Natural killer cell treated with Interleukin-12 subunit alpha and Interleukin-12 subunit beta and Interleukin-15 and Interleukin-18, amount 100 ng/mL, for 72 hours (primary cell): ENCODE results near the gene NOXA1. TPM values are rescaled to one million over a fixed set of nuclear protein-coding genes. Genes with fewer than 3 reads are reported as not detected.

Experiments
- ATAC-seq, 2 donors: fragments of 150-1000 bp; cut with Tn5 transposase in 1 of 2; sonication (Bioruptor Pico), chemical (Tn5 transposase) in 1 of 2; 2 replicates each; pipeline ENCODE4 v1.10.0; 2021
- DNase-seq: peaks from one replicate; pipeline ENCODE4 v3.0.0; 2022; ENCODE audit warnings: low spot score
- H3K27ac Mint-ChIP-seq, 2 donors: 1 replicate in 1 of 2; 2 replicates in 1 of 2; pipeline ENCODE4 v1.8.0; 2022; ENCODE audit warnings: mixed read lengths in 2 of 2, mild to moderate bottlenecking in 1 of 2, moderate library complexity in 1 of 2
- H3K27me3 Mint-ChIP-seq, 2 donors: 1 replicate in 1 of 2; 2 replicates in 1 of 2; pipeline ENCODE4 v1.8.0; 2022; ENCODE audit warnings: mixed read lengths in 2 of 2
- H3K36me3 Mint-ChIP-seq: one replicate; pipeline ENCODE4 v1.8.0; 2022; ENCODE audit warnings: mixed read lengths
- H3K4me1 Mint-ChIP-seq, 2 donors: 1 replicate in 1 of 2; 2 replicates in 1 of 2; pipeline ENCODE4 v1.8.0; 2022; ENCODE audit warnings: low read depth in 2 of 2, mixed read lengths in 2 of 2, mild to moderate bottlenecking in 1 of 2
- H3K4me3 Mint-ChIP-seq: one replicate; pipeline ENCODE4 v1.8.0; 2022; ENCODE audit warnings: mixed read lengths
- H3K9me3 Mint-ChIP-seq: 2 replicates; pipeline ENCODE4 v1.8.0; 2022; ENCODE audit warnings: mixed read lengths
- total RNA-seq, 2 donors: library from RNA; stranded (reverse); gene quantifications; one replicate each; pipeline ENCODE4 v1.2.3, GENCODE V29; 2022

NOXA1 gene
- total RNA-seq, 2 donors from 2014 or later: 0.33 to 0.62 TPM

- no peak overlapping the region for H3K4me3 Mint-ChIP-seq
- no peaks in the 10 kb centered on the region for H3K36me3 Mint-ChIP-seq
- ATAC-seq (peak; percentile 8 to 19), DNase-seq (no peak)
- no peak overlapping the region for H3K27ac Mint-ChIP-seq
- no peaks in the 10 kb centered on the region for H3K27me3 Mint-ChIP-seq
- no peaks in the 10 kb centered on the region for H3K9me3 Mint-ChIP-seq
- H3K4me1 Mint-ChIP-seq: peaks cover 0 to 11% of the 10 kb centered on the region in 2 donors
Measured at GRCh38 chr9:137458194-137459151, 35.3 kb downstream of the NOXA1 start.

- peak; percentile 89 to 93 for ATAC-seq
- H3K36me3 Mint-ChIP-seq: no peaks in the 10 kb centered on the region
- peak within 1 kb of the TSS; percentile 36 for H3K4me3 Mint-ChIP-seq
- H3K9me3 Mint-ChIP-seq: no peaks in the 10 kb centered on the region
- peak within 1 kb of the TSS in 1 of 2 donors; percentile 33 for H3K27ac Mint-ChIP-seq
- DNase-seq: peak; percentile 95
- H3K4me1 Mint-ChIP-seq: peaks cover 0 to 11% of the 10 kb centered on the region in 2 donors
- no peaks in the 10 kb centered on the region for H3K27me3 Mint-ChIP-seq
Measured at GRCh38 chr9:137459152-137459600, 36.0 kb downstream of the NOXA1 start, which contains the start of gene NSMF. TSS of gene NSMF (minus strand) at chr9:137459334. CDS start at chr9:137459102, 232 bp downstream.

GRCh38 chr9:137459601-137460362 is 36.6 kb downstream of the NOXA1 start:
- ATAC-seq (no peak), DNase-seq (no peak)
- Mint-ChIP-seq H3K4me1 (peaks cover 0 to 11% of the 10 kb centered on the region in 2 donors), H3K4me3 (peak overlapping the region; percentile 36), H3K27me3 (no peaks in the 10 kb centered on the region), H3K9me3 (no peaks in the 10 kb centered on the region), H3K27ac (peak overlapping the region in 1 of 2 donors; percentile 33), H3K36me3 (no peaks in the 10 kb centered on the region)

GRCh38 chr9:137460363-137461315 is 37.4 kb downstream of the NOXA1 start:
- ATAC-seq (no peak), DNase-seq (no peak)
- Mint-ChIP-seq H3K36me3 (no peaks in the 10 kb centered on the region), H3K27ac (no peak overlapping the region), H3K4me1 (peaks cover 0 to 11% of the 10 kb centered on the region in 2 donors), H3K27me3 (no peaks in the 10 kb centered on the region), H3K9me3 (no peaks in the 10 kb centered on the region), H3K4me3 (peak overlapping the region; percentile 39)

GRCh38 chr9:137461316-137461662 is 38.1 kb downstream of the NOXA1 start:
- Mint-ChIP-seq H3K27me3 (no peaks in the 10 kb centered on the region), H3K27ac (no peak overlapping the region), H3K36me3 (no peaks in the 10 kb centered on the region), H3K4me1 (peaks cover 0 to 8% of the 10 kb centered on the region in 2 donors), H3K4me3 (peak overlapping the region; percentile 39), H3K9me3 (no peaks in the 10 kb centered on the region)
- DNase-seq (no peak), ATAC-seq (no peak)

- ATAC-seq: peak; percentile 80 to 83
- H3K27ac Mint-ChIP-seq: peak overlapping the region in 1 of 2 donors; percentile 37
- H3K9me3 Mint-ChIP-seq: no peaks in the 10 kb centered on the region
- peaks cover 0 to 5% of the 10 kb centered on the region in 2 donors for H3K4me1 Mint-ChIP-seq
- H3K4me3 Mint-ChIP-seq: peak overlapping the region; percentile 39
- no peaks in the 10 kb centered on the region for H3K36me3 Mint-ChIP-seq
- DNase-seq: peak; percentile 89
- H3K27me3 Mint-ChIP-seq: no peaks in the 10 kb centered on the region
Measured at GRCh38 chr9:137461663-137462395, 38.6 kb downstream of the NOXA1 start.

- ATAC-seq (no peak), DNase-seq (no peak)
- Mint-ChIP-seq H3K36me3 (no peaks in the 10 kb centered on the region), H3K4me1 (peaks cover 0 to 4% of the 10 kb centered on the region in 2 donors), H3K27ac (no peak overlapping the region), H3K9me3 (no peaks in the 10 kb centered on the region), H3K27me3 (no peaks in the 10 kb centered on the region), H3K4me3 (no peak overlapping the region)
Measured at GRCh38 chr9:137462396-137462985, 39.3 kb downstream of the NOXA1 start.

- Mint-ChIP-seq H3K36me3 (no peaks in the 10 kb centered on the region), H3K4me1 (peaks cover 0 to 4% of the 10 kb centered on the region in 2 donors), H3K9me3 (no peaks in the 10 kb centered on the region), H3K27me3 (peaks cover 0 to 2% of the 10 kb centered on the region in 2 donors), H3K4me3 (no peak overlapping the region), H3K27ac (no peak overlapping the region)
- ATAC-seq (no peak), DNase-seq (no peak)
Measured at GRCh38 chr9:137462986-137463930, 40.1 kb downstream of the NOXA1 start.

- no peaks in the 10 kb centered on the region for H3K9me3 Mint-ChIP-seq
- peaks cover 1 to 4% of the 10 kb centered on the region in 2 donors for H3K4me1 Mint-ChIP-seq
- peaks cover 0 to 2% of the 10 kb centered on the region in 2 donors for H3K27me3 Mint-ChIP-seq
- ATAC-seq: no peak
- DNase-seq: no peak
- no peak overlapping the region for H3K27ac Mint-ChIP-seq
- no peaks in the 10 kb centered on the region for H3K36me3 Mint-ChIP-seq
- H3K4me3 Mint-ChIP-seq: no peak overlapping the region
Measured at GRCh38 chr9:137463931-137464290, 40.7 kb downstream of the NOXA1 start.

GRCh38 chr9:137464291-137464999 is 41.3 kb downstream of the NOXA1 start:
- Mint-ChIP-seq H3K9me3 (no peaks in the 10 kb centered on the region), H3K36me3 (no peaks in the 10 kb centered on the region), H3K4me1 (peaks cover 4 to 7% of the 10 kb centered on the region in 2 donors), H3K27ac (no peak overlapping the region), H3K4me3 (no peak overlapping the region), H3K27me3 (peaks cover 4 to 5% of the 10 kb centered on the region in 2 donors)
- ATAC-seq: no peak
- no peak for DNase-seq
